GM10266 (cell line): ENCODE results near the gene BABAM1.

ENCODE experiments used
- DNase-seq: peaks from one replicate; pipeline ENCODE4 v3.0.0; 2012; ENCODE audit errors: extremely low spot score
- TF ChIP-seq, protein P1 (sequence below): IDR thresholded peaks from 2 replicates; pipeline ENCODE4 v1.5.1; 2012; ENCODE audit warnings: mild to moderate bottlenecking, low read depth; ENCODE audit not compliant: control insufficient read depth, insufficient read depth; ENCODE audit errors: missing control alignments

The BABAM1 gene

GRCh38 chr19:17279436-17279835, 12.2 kb downstream of the BABAM1 start:
- TF ChIP-seq, protein P1, sequence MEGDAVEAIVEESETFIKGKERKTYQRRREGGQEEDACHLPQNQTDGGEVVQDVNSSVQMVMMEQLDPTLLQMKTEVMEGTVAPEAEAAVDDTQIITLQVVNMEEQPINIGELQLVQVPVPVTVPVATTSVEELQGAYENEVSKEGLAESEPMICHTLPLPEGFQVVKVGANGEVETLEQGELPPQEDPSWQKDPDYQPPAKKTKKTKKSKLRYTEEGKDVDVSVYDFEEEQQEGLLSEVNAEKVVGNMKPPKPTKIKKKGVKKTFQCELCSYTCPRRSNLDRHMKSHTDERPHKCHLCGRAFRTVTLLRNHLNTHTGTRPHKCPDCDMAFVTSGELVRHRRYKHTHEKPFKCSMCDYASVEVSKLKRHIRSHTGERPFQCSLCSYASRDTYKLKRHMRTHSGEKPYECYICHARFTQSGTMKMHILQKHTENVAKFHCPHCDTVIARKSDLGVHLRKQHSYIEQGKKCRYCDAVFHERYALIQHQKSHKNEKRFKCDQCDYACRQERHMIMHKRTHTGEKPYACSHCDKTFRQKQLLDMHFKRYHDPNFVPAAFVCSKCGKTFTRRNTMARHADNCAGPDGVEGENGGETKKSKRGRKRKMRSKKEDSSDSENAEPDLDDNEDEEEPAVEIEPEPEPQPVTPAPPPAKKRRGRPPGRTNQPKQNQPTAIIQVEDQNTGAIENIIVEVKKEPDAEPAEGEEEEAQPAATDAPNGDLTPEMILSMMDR: no peak
- DNase-seq: no peak

GRCh38 chr19:17281391-17282304, 14.4 kb downstream of the BABAM1 start, which contains the start of gene ANKLE1:
TSS of gene ANKLE1 (plus strand) at chr19:17281901. CDS start at chr19:17281921, 20 bp downstream.
- DNase-seq: peak; percentile 81
- TF ChIP-seq, protein P1: no peak

GRCh38 chr19:17282488-17283125, 15.4 kb downstream of the BABAM1 start:
- peak; percentile 89 for DNase-seq
- TF ChIP-seq, protein P1: peak; percentile 99

DNA sequence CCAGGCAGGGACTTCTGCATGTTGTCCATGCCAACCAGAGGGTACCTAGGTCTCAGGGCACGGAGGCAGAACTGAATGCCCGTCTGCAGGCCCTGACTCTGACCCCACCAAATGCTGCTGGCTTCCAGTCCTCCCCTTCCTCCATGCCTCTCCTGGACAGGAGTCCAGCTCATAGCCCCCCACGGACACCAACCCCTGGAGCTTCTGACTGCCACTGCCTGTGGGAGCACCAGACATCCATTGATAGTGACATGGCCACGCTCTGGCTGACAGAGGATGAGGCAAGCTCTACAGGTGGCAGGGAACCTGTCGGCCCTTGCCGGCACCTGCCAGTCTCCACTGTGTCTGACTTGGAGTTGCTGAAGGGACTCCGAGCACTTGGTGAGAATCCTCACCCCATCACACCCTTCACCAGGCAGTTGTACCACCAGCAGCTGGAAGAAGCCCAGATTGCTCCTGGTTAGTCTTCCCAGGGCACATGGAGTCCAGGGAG, 16.3 kb downstream of the BABAM1 start:
- TF ChIP-seq, protein P1: no peak

GRCh38 chr19:17285415-17286135, 18.3 kb downstream of the BABAM1 start:
- no peak for DNase-seq
- TF ChIP-seq, protein P1: no peak

More for the DNA sequence above, 16.3 kb downstream of the BABAM1 start:
- no peak for DNase-seq

GRCh38 chr19:17286263-17286662, 19.0 kb downstream of the BABAM1 start:
- TF ChIP-seq, protein P1: no peak
- no peak for DNase-seq
